GM06990 (cell line): ENCODE data around the gene STRAP.

ENCODE experiments used
- DNase-seq: peaks from one replicate; pipeline ENCODE4 v3.0.0-alpha.2; 2011; ENCODE audit not compliant: insufficient read length; ENCODE audit errors: extremely low read depth
- H3K27me3 ChIP-seq: replicated peaks from 2 replicates; pipeline ENCODE4 v1.6.0; 2011; ENCODE audit warnings: low read length; ENCODE audit not compliant: control insufficient read depth, insufficient read depth
- H3K36me3 ChIP-seq: 2 replicates; pipeline ENCODE4 v1.5.1; 2011; ENCODE audit warnings: low read length; ENCODE audit not compliant: control insufficient read depth, insufficient read depth
- H3K4me3 ChIP-seq: replicated peaks from 2 replicates; pipeline ENCODE4 v1.5.1; 2011; ENCODE audit warnings: low read depth, mild to moderate bottlenecking, control low read depth, low read length
- TF ChIP-seq, protein P1 (sequence below): IDR thresholded peaks from 2 replicates; pipeline ENCODE4 v1.5.1; 2011; ENCODE audit warnings: low read length, control low read depth, mild to moderate bottlenecking, inconsistent platforms; ENCODE audit not compliant: insufficient read depth, poor library complexity, severe bottlenecking

Gene STRAP

DNA sequence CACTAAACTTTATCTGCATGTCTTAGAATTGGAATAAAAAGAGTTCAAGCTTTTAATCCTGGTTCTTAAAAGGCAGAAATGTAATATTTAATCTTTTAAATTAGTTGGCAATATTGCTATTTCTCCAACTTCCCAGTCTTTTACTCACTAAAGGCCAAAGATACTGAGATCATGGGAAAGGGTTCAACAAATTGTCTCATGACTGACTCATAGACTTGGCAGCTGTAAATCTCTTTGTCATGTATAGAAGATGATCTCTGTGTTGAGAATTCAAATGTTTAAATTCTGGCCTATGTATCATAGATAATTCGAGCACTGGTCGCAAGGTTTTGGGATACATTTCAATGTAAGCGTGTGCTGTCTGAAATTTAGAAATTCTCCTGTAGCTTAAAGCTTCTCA is 40.1 kb upstream of the STRAP start:
- no peaks in the 10 kb centered on the region; the same call in 1 of the 2 replicates for H3K27me3 ChIP-seq
- TF ChIP-seq, protein P1, sequence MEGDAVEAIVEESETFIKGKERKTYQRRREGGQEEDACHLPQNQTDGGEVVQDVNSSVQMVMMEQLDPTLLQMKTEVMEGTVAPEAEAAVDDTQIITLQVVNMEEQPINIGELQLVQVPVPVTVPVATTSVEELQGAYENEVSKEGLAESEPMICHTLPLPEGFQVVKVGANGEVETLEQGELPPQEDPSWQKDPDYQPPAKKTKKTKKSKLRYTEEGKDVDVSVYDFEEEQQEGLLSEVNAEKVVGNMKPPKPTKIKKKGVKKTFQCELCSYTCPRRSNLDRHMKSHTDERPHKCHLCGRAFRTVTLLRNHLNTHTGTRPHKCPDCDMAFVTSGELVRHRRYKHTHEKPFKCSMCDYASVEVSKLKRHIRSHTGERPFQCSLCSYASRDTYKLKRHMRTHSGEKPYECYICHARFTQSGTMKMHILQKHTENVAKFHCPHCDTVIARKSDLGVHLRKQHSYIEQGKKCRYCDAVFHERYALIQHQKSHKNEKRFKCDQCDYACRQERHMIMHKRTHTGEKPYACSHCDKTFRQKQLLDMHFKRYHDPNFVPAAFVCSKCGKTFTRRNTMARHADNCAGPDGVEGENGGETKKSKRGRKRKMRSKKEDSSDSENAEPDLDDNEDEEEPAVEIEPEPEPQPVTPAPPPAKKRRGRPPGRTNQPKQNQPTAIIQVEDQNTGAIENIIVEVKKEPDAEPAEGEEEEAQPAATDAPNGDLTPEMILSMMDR = no peak
- no peak overlapping the region for H3K4me3 ChIP-seq
- no peaks in the 10 kb centered on the region for H3K36me3 ChIP-seq
- DNase-seq = no peak

DNA sequence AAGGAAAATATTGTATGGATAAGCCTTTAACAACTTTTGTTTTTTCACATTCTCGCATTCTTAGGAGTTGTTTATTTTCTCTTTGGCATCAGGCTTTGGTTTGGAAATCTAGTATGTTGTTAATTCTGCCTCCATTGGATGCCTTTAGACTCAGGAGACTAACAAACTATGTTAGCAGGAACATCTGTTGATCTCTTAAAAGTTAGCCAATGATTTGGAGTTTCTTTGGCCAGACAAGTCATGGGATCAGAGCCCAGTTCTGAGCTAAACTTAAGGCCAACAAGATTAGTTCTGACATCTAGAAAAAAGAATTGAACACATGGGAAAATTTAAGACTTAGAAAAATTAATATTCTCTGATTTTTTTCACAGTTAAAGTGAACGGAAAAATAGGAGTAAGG is 35.3 kb upstream of the STRAP start:
- TF ChIP-seq, protein P1 = no peak
- no peak for DNase-seq
- Histone ChIP-seq H3K36me3 (no peaks in the 10 kb centered on the region), H3K4me3 (no peak overlapping the region), H3K27me3 (no peaks in the 10 kb centered on the region)

DNA sequence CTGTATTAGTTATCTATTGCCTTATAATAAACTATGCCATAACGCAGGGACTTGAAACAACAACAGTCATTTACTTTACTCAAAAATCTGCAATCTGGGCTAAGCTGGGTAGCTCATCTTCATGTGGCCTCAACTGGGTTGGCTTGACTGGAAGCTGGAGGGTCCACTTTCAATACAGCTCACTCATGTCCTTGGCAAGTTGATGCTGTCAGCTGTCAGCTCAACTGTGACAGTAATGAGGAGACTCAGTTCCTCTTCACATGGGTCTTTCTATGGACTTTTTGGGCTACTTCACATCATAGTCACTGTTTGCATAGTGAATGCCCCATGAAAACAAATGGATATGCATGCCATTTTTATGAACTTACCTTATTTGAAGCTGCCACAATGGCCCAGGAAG is 33.6 kb upstream of the STRAP start:
- no peaks in the 10 kb centered on the region for H3K27me3 ChIP-seq
- H3K4me3 ChIP-seq = no peak overlapping the region
- TF ChIP-seq, protein P1 = no peak
- DNase-seq = no peak
- H3K36me3 ChIP-seq = no peaks in the 10 kb centered on the region

DNA sequence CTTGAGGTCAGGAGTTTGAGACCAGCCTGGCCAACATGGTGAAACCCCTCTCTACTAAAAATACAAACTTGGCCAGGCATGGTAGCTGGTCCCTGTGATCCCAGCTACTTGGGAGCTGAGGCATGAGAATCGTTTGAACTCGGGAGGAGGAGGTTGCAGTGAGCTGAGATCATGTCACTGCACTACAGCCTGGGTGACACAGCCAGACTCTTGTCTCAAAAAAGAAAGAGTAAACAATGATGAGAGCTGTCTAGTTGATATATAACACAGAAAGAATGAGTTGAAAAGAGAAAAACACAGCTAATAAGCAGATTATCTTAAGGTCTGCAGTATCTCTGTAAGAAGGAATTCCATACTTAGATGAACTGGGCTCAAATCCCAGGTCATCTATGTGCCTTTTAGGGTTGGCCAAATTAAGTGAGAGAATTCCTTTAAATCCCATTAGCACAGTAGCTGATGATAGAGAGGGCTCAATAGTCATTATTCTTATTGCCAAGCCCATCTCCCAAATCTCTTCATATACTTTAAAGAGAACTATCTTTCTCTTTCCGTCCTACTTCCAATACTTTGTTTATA is 31.1 kb upstream of the STRAP start:
- DNase-seq = no peak
- TF ChIP-seq, protein P1 = no peak
- Histone ChIP-seq H3K36me3 (no peaks in the 10 kb centered on the region), H3K27me3 (no peaks in the 10 kb centered on the region), H3K4me3 (no peak overlapping the region)

DNA sequence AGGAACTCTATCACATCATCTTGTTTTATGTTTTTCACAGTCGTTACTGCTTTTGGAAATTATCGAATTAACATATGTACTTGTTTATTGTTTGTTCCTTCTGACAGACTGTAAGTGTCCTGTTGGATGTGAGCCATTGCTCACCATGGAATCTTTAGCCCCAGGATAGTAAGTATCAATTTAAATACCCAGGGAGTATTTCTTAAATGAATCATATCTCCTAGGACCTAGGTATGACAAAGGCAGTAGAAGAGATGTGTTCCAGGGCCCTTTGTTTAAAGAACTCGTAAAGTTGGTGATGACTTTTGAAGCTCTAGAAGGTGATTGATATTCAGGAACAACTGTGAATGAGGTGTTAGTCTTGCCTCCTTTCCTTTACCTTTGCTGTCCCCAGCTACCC is 30.3 kb upstream of the STRAP start:
- TF ChIP-seq, protein P1 = no peak
- H3K36me3 ChIP-seq = no peaks in the 10 kb centered on the region
- DNase-seq = no peak
- H3K4me3 ChIP-seq = no peak overlapping the region
- no peaks in the 10 kb centered on the region for H3K27me3 ChIP-seq

DNA sequence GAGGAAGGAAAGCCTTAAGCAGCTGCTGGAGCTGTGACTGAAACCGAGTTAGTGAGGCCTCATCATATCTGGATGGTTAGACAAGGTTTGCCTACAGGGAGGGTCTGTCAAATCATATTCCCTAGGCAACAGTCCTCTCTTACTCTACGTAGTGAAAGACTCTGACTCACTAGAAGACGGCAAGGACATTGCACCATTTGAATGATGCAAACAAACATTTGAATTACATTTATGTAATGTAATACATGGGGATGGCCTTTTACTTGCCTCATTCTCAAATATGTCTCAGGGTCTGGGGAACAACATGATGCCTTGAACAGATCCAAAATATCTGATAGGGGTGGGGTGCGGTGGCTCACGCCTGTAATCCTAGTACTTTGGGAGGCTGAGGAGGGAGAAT is 29.8 kb upstream of the STRAP start:
- Histone ChIP-seq H3K4me3 (no peak overlapping the region), H3K36me3 (no peaks in the 10 kb centered on the region), H3K27me3 (no peaks in the 10 kb centered on the region)
- no peak for DNase-seq
- TF ChIP-seq, protein P1 = no peak
